ENCODE data around the gene UFSP1.

DNA sequence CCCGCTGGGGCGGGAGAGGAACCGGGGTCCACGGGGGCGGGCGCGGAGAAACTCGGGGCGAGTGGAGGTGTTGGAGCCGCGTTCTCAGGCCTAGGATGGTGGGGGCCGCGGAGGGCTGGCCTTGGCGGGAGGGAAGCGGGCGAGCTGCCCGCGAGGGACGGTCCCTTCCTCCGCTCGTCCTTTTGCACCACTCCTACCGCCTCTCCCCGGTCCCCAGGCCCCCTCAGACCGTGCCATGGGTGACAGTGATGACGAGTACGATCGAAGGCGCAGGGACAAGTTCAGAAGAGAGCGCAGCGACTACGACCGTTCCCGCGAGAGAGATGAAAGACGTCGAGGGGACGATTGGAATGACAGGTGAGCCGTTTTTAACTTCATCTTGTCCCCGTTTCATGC, 14.2 kb downstream of the UFSP1 start:
- TF ChIP-seq, protein P1, sequence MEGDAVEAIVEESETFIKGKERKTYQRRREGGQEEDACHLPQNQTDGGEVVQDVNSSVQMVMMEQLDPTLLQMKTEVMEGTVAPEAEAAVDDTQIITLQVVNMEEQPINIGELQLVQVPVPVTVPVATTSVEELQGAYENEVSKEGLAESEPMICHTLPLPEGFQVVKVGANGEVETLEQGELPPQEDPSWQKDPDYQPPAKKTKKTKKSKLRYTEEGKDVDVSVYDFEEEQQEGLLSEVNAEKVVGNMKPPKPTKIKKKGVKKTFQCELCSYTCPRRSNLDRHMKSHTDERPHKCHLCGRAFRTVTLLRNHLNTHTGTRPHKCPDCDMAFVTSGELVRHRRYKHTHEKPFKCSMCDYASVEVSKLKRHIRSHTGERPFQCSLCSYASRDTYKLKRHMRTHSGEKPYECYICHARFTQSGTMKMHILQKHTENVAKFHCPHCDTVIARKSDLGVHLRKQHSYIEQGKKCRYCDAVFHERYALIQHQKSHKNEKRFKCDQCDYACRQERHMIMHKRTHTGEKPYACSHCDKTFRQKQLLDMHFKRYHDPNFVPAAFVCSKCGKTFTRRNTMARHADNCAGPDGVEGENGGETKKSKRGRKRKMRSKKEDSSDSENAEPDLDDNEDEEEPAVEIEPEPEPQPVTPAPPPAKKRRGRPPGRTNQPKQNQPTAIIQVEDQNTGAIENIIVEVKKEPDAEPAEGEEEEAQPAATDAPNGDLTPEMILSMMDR (conservative IDR thresholded peaks at IDR 0.05 in 1 of 2, IDR thresholded peaks at IDR 0.05 in 1 of 2; ENCODE audit: extremely low read depth in 1 of 2, insufficient read depth in 1 of 2, low read depth in 1 of 2, low read length in 2 of 2) = no peak
- TF ChIP-seq EZH2 (IDR thresholded peaks at IDR 0.05; ENCODE audit: borderline replicate concordance, low read length) = no peak

Data from mammary epithelial cell (primary cell).